Heart left ventricle (tissue), 16 donors: ENCODE measurements around the gene BCAR1. TPM values are rescaled to one million over a fixed set of nuclear protein-coding genes. Genes with fewer than 3 reads are reported as not detected.
"Not testable (repeated sequence)": the region's sequence is repeated elsewhere in the genome, so short reads cannot be mapped to it uniquely, and the experiment has no call there.

Experiments
- ATAC-seq, 4 donors: fragments of 200-7000 bp; cut with Tn5 transposase; one replicate each; pipeline ENCODE4 v1.9.1; 2020 to 2022; ENCODE audit warnings: moderate library complexity in 4 of 4, mild to moderate bottlenecking in 3 of 4, moderate number of reproducible peaks in 1 of 4
- DNase-seq, 5 donors: peaks; one replicate each; pipeline ENCODE4 v3.0.0-alpha.2; 2020
- H3K27ac ChIP-seq, 12 donors: fragments of 200-600 bp; sonication (generic) in 4 of 12; one replicate each; pipeline versions ENCODE4 v1.5.0 to v1.8.0; 2016 to 2022; ENCODE audit warnings: mild to moderate bottlenecking in 2 of 12
- H3K27me3 ChIP-seq, 9 donors: fragments of 200-600 bp; sonication (generic) in 2 of 9; one replicate each; pipeline versions ENCODE4 v1.5.1 to v1.8.0; 2016 to 2022; ENCODE audit warnings: mild to moderate bottlenecking in 3 of 9
- H3K36me3 ChIP-seq, 9 donors: fragments of 200-600 bp; sonication (generic) in 2 of 9; one replicate each; pipeline versions ENCODE4 v1.5.0 to v1.8.0; 2018 to 2022; ENCODE audit warnings: mild to moderate bottlenecking in 2 of 9
- H3K4me1 ChIP-seq, 12 donors: fragments of 200-600 bp; sonication (generic) in 4 of 12; one replicate each; pipeline versions ENCODE4 v1.5.0 to v1.8.0; 2016 to 2022; ENCODE audit warnings: mild to moderate bottlenecking in 3 of 12
- H3K4me3 ChIP-seq, 12 donors: fragments of 200-600 bp; sonication (generic) in 4 of 12; one replicate each; pipeline versions ENCODE4 v1.5.0 to v1.8.0; 2017 to 2022; ENCODE audit warnings: mild to moderate bottlenecking in 9 of 12, moderate library complexity in 4 of 12
- H3K9me3 ChIP-seq, 12 donors: fragments of 200-600 bp; sonication (generic) in 4 of 12; one replicate each; pipeline versions ENCODE4 v1.5.0 to v1.8.0; 2016 to 2022; ENCODE audit warnings: mild to moderate bottlenecking in 1 of 12
- POLR2A ChIP-seq, 2 donors: fragments of 450-650 bp; IDR thresholded peaks; one replicate each; pipeline ENCODE4 v1.6.1; 2017; ENCODE audit warnings: antibody characterized with exemption in 2 of 2, mild to moderate bottlenecking in 2 of 2, moderate library complexity in 2 of 2
- WGBS, 4 donors: extraction: QIAGEN DNeasy Blood & Tissue Kit in 2 of 4; methylation state at CpG; one replicate each; pipeline versions ENCODE4 v1.1.5 to v1.1.7; 2013 to 2018; 5-methylcytosine and 5-hydroxymethylcytosine counted together
- intact Hi-C, 10 donors: fragments of 100-400 bp; cut with DNase I; formaldehyde crosslinking; loops; one replicate each; pipeline versions ENCODE4 v1.11.1 to v1.14.2; 2022
- polyA plus RNA-seq, 2 donors: library from polyadenylated mRNA; stranded (reverse); fragments of 200-250 nt; gene quantifications; one replicate each; pipeline ENCODE4 v1.2.3, GENCODE V29; 2013
- total RNA-seq, 9 donors: library from RNA; depleted of rRNA in 2 of 9; stranded (reverse); fragments of >200 nt in 2 of 9; fragmentation: NEBNext Ultra II Directional in 3 of 9; extraction: Animal tissue kit (Norgen Biotek cat#: 25700) in 3 of 9; gene quantifications; one replicate each; pipeline versions ENCODE4 v1.1.0 to v1.2.4, GENCODE V29; 2016 to 2023
- TF ChIP-seq, protein P1 (sequence below), 12 donors: fragments of 200-600 bp; sonication (generic) in 4 of 12; IDR thresholded peaks; one replicate each; pipeline versions ENCODE4 v1.5.0 to v1.8.0; 2018 to 2022; ENCODE audit warnings: antibody characterized with exemption in 12 of 12, mild to moderate bottlenecking in 5 of 12
- donor health status: ischemic (EF 13 %, LVEDD 7.1; RV severe dilation, severe dysfunction).
- donor health status: healthy with polysubstance abuse.
- donor health status: DM: no; HTN: yes; CAD: no.
- donor health status: DM: no; HTN: no; CAD: no.
- donor health status: ischemic (EF 25% LVEDD 6.9; RV normal size, moderate dysfunction).
- donor health status: ischemic (EF 25% LVEDD 5.7; RV mildly dilated, moderate dysfunction).
- donor health status: healthy.
- donor health status: DM: yes; HTN: yes; CAD: no.
- donor health status: ischemic (EF 35%, LVEDD 5.7; RV mildly dilated, moderate dysfunction).
- donor health status: nonischemic (EF 11% LVEDD 7.7; RV severe dilation, severe dysfunction).
- donor health status: DM: yes; HTN: yes; CAD: no.
- donor health status: PGD.
- donor health status: ischemic (EF 29% LVEDD 5.4; RV normal size, mild dysfunction).
- donor health status: nonischemic (EF 23%, LVEDD 6.1; RV moderate dilation, normal function).

The BCAR1 gene
- total and polyA plus RNA-seq, 11 donors = 51.4 to 129 (median 72.0) TPM

DNA sequence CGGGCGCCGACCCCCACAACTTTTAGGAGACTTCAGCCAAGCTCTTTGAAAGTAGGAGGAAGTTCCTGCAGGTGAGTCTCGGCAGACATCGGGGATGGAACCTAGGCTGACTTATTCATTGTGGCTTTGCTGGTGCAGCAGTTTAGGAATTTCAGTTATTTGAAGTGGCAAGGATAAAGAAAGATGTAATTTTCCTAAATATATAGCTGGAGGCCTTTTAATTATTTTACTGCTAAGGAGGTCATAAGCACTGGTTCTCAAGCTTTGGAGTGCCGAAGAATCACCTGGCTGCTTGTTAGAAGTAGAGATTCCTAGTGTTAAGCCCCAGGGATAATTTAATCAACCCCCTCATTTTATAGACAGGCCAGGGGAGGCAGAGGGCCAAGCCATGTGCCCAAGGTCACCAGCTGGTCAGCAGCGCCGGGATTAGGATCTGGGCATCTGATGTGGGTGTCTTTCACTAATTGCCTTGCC lies 28.9 kb upstream of the BCAR1 start:
- no peak for DNase-seq
- intact Hi-C loops = no loop called here
- H3K4me1 ChIP-seq = no peaks in the 10 kb centered on the region

DNA sequence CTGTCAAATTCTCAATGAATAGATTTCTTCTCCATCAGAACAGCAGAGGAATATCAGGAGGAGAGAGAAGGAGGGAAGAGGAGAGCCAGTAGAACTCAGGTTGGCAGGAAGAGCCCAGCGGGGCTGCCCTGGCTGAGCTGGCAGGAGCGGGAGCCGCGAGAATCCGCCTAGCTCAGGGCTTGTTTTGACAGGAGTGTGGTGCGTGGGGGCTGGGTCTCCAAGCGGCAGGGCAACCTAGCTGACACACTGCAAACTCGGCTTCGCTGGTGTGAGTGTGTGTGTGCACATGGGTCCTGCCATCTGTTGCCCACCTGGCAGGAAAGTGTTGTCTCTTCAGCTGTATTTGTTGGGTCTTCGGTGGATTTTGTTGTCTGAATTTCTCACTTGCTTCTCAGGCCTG lies 27.9 kb upstream of the BCAR1 start:
- peak in 3 of 4 donors; percentile 43 to 55 (median 52) for ATAC-seq
- H3K27me3 ChIP-seq = peaks cover 0 to 21% (median 0%) of the 10 kb centered on the region in 9 donors
- no peak for DNase-seq
- 46 to 62% (median 59%) methylated on average over 10 of the region's 10 CpGs for WGBS, 4 donors
- no peak overlapping the region for H3K27ac ChIP-seq
- no peaks in the 10 kb centered on the region for H3K9me3 ChIP-seq
- no peak for TF ChIP-seq POLR2A (IDR thresholded peaks at IDR 0.05)
- TF ChIP-seq, protein P1, sequence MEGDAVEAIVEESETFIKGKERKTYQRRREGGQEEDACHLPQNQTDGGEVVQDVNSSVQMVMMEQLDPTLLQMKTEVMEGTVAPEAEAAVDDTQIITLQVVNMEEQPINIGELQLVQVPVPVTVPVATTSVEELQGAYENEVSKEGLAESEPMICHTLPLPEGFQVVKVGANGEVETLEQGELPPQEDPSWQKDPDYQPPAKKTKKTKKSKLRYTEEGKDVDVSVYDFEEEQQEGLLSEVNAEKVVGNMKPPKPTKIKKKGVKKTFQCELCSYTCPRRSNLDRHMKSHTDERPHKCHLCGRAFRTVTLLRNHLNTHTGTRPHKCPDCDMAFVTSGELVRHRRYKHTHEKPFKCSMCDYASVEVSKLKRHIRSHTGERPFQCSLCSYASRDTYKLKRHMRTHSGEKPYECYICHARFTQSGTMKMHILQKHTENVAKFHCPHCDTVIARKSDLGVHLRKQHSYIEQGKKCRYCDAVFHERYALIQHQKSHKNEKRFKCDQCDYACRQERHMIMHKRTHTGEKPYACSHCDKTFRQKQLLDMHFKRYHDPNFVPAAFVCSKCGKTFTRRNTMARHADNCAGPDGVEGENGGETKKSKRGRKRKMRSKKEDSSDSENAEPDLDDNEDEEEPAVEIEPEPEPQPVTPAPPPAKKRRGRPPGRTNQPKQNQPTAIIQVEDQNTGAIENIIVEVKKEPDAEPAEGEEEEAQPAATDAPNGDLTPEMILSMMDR (IDR thresholded peaks at IDR 0.05) = no peak
- intact Hi-C loops = no loop called here
- no peaks in the 10 kb centered on the region for H3K36me3 ChIP-seq
- H3K4me1 ChIP-seq = no peaks in the 10 kb centered on the region
- no peak overlapping the region for H3K4me3 ChIP-seq

More for the DNA sequence above, 28.9 kb upstream of the BCAR1 start:
- WGBS, 4 donors = 82 to 96% (median 90%) methylated on average over 8 of the region's 8 CpGs
- Histone ChIP-seq H3K36me3 (no peaks in the 10 kb centered on the region), H3K9me3 (no peaks in the 10 kb centered on the region), H3K4me3 (no peak overlapping the region), H3K27ac (no peak overlapping the region), H3K27me3 (peaks cover 0 to 17% (median 0%) of the 10 kb centered on the region in 9 donors)
- ATAC-seq = no peak
- TF ChIP-seq, protein P1 (IDR thresholded peaks at IDR 0.05) = no peak
- no peak for TF ChIP-seq POLR2A (IDR thresholded peaks at IDR 0.05)

DNA sequence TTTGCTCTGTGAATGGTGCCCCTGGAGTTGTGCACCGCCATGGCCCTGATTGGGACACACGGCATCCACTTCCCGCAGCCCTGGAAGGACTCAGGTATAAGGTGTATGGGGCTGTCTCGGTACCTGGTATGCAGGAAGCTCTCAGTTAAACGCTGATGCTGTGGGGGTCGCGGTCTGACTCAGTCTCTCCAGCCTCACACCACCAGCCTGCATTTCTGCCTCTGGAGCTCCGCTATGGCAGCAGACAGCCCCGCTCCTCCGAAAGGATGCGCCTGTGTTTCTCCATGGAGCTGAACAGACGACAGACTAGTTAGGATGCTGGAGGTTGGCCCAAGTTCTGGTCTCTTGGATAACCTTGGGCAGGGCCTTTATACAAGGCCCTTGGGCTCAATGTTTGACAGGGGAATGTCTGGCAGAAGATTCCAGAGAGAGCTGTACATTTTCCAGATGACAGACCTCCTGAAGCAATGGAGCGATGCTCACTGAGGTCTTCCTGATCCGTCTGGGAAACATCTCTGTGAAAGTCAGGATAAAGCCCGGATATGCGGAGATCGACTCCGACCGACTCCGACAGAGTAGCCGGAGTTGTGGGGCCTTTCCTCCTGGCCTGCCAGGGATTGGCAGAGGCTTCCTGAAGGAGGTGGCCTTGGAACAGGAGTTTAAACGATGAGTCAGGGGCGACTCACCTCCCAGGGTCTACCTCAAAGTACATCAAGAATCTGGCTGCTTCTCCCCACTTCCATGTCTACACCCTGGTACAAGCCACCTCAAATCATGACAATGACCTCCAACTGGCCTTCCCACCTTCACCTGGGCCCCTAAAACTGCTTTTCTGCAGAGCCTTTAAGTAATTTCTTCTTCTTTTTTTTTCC lies 21.9 kb upstream of the BCAR1 start:
- Histone ChIP-seq H3K27ac (no peak overlapping the region), H3K4me3 (no peak overlapping the region), H3K9me3 (no peaks in the 10 kb centered on the region), H3K4me1 (peaks cover 0 to 11% (median 6%) of the 10 kb centered on the region in 12 donors), H3K27me3 (peaks cover 0 to 23% (median 0%) of the 10 kb centered on the region in 9 donors), H3K36me3 (no peaks in the 10 kb centered on the region)
- no peak for TF ChIP-seq POLR2A (IDR thresholded peaks at IDR 0.05)
- TF ChIP-seq, protein P1 (IDR thresholded peaks at IDR 0.05) = no peak
- ATAC-seq (no peak), DNase-seq (no peak)
- intact Hi-C loops = loop anchor here in 1 of 10 donors (5.0 kb wide), 1 partner anchor 34 kb away; no protein-coding TSS in a partner anchor
- WGBS, 4 donors = 89 to 94% (median 92%) methylated on average over 22 to 23 of the region's 23 CpGs

DNA sequence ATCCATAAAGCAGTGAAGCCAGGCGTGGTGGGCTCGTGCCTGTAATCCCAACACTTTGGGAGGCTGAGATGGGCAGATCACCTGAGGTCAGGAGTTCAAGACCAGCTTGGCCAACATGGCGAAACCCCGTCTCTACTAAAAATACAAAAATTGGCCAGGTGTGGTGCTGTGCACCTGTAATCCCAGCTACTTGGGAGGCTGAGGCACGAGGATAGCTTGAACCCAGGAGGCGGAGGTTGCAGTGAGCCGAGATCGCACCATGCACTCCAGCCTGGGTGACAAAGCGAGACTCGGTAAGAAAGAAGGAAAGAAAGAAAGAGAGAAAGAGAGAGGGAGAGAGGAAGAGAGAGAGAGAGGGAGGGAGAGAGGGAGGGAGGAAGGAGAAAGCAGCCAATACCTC lies 21.2 kb upstream of the BCAR1 start:
- H3K4me1 ChIP-seq = peaks cover 0 to 17% (median 8%) of the 10 kb centered on the region in 12 donors
- not testable (repeated sequence) for ATAC-seq, H3K27ac ChIP-seq, H3K36me3 ChIP-seq, DNase-seq, H3K9me3 ChIP-seq, H3K4me3 ChIP-seq
- 92 to 96% (median 96%) methylated on average over 10 of the region's 10 CpGs for WGBS, 4 donors
- intact Hi-C loops = loop anchor here in 1 of 10 donors (5.0 kb wide), 1 partner anchor 35 kb away; no protein-coding TSS in a partner anchor
- peaks cover 0 to 30% (median 0%) of the 10 kb centered on the region in 9 donors for H3K27me3 ChIP-seq
